Measurements from ENCODE around the gene UPF3A. TPM values are rescaled to one million over a fixed set of nuclear protein-coding genes. Genes with fewer than 3 reads are reported as not detected.

Gene UPF3A
- total and polyA plus RNA-seq, 12 donors = 27.5 to 130 (median 43.2) TPM

DNA sequence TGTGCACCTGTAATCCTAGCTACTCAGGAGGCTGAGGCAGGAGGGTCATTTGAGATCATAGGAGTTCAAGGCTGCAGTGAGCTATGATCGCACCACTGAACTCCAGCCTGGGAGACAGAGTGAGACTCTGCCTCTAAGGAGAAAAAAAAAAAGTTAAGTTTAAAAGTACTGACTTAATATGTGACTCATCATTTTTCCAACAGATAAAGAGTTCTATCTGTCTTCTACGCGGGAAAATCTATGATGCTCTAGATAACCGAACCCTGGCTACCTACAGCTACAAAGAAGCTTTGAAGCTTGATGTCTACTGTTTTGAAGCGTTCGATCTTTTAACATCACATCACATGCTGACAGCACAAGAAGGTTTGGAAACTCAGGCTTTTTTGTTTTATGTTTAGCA lies 39.5 kb upstream of the UPF3A start:
- no peak overlapping the region for H3K4me3 ChIP-seq
- peaks cover 0 to 96% of the 10 kb centered on the region in 2 donors for H3K36me3 ChIP-seq (replicated peaks in 1 of 2)
- WGBS, 4 donors = 61 to 70% (median 65%) methylated on average over 6 of the region's 6 CpGs
- H3K27ac ChIP-seq = peak overlapping the region in 1 of 5 donors; percentile 7
- no peaks in the 10 kb centered on the region for H3K9me3 ChIP-seq (replicated peaks in 1 of 3)
- DNase-seq = no peak
- intact Hi-C loops (cut with DNase I) = no loop called here
- H3K4me1 ChIP-seq (replicated peaks in 1 of 2) = no peaks in the 10 kb centered on the region
- H3K27me3 ChIP-seq = no peaks in the 10 kb centered on the region
- no peak for TF ChIP-seq POLR2A (IDR thresholded peaks at IDR 0.05)
- TF ChIP-seq, protein P1, sequence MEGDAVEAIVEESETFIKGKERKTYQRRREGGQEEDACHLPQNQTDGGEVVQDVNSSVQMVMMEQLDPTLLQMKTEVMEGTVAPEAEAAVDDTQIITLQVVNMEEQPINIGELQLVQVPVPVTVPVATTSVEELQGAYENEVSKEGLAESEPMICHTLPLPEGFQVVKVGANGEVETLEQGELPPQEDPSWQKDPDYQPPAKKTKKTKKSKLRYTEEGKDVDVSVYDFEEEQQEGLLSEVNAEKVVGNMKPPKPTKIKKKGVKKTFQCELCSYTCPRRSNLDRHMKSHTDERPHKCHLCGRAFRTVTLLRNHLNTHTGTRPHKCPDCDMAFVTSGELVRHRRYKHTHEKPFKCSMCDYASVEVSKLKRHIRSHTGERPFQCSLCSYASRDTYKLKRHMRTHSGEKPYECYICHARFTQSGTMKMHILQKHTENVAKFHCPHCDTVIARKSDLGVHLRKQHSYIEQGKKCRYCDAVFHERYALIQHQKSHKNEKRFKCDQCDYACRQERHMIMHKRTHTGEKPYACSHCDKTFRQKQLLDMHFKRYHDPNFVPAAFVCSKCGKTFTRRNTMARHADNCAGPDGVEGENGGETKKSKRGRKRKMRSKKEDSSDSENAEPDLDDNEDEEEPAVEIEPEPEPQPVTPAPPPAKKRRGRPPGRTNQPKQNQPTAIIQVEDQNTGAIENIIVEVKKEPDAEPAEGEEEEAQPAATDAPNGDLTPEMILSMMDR (IDR thresholded peaks at IDR 0.05) = no peak

DNA sequence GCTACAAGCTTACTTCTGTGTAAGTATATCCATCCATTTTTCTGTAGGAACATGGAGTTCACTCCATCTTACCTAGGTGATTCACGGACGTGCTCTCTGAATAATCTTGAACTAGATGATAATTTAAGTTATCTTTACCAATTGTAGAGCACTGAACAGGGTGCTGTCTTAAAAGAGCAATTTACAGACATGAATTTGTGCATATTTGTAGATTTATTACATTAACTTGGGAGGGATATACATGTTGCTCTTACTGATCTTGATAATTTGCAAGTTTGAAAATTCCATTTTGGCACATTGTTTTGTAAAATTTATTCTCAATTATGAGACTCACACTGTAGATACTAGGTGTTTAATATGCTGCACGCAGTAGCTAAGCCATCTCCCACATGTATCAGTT lies 37.4 kb upstream of the UPF3A start:
- H3K36me3 ChIP-seq (replicated peaks in 1 of 2) = peaks cover 0 to 97% of the 10 kb centered on the region in 2 donors

GRCh38 chr13:114244637-114245036 lies 36.8 kb upstream of the UPF3A start:
- 86 to 93% (median 87%) methylated on average over 5 of the region's 5 CpGs for WGBS, 4 donors
- H3K4me3 ChIP-seq = no peak overlapping the region
- H3K36me3 ChIP-seq (replicated peaks in 1 of 2) = peaks cover 0 to 97% of the 10 kb centered on the region in 2 donors
- H3K9me3 ChIP-seq (replicated peaks in 1 of 3) = no peaks in the 10 kb centered on the region
- TF ChIP-seq, protein P1 (IDR thresholded peaks at IDR 0.05) = no peak
- TF ChIP-seq POLR2A (IDR thresholded peaks at IDR 0.05) = no peak
- no peak overlapping the region for H3K27ac ChIP-seq
- no peaks in the 10 kb centered on the region for H3K4me1 ChIP-seq (replicated peaks in 1 of 2)
- no peak for DNase-seq
- no peaks in the 10 kb centered on the region for H3K27me3 ChIP-seq
- intact Hi-C loops (cut with DNase I) = no loop called here

More for the DNA sequence above, 37.4 kb upstream of the UPF3A start:
- Histone ChIP-seq H3K27ac (no peak overlapping the region), H3K9me3 (replicated peaks in 1 of 3) (no peaks in the 10 kb centered on the region), H3K4me3 (no peak overlapping the region), H3K27me3 (no peaks in the 10 kb centered on the region), H3K4me1 (replicated peaks in 1 of 2) (no peaks in the 10 kb centered on the region)
- intact Hi-C loops (cut with DNase I) = no loop called here
- TF ChIP-seq, protein P1 (IDR thresholded peaks at IDR 0.05) = no peak
- TF ChIP-seq POLR2A (IDR thresholded peaks at IDR 0.05) = no peak
- no peak for DNase-seq
- WGBS, 4 donors = 93 to 97% (median 94%) methylated on average over 3 of the region's 3 CpGs

DNA sequence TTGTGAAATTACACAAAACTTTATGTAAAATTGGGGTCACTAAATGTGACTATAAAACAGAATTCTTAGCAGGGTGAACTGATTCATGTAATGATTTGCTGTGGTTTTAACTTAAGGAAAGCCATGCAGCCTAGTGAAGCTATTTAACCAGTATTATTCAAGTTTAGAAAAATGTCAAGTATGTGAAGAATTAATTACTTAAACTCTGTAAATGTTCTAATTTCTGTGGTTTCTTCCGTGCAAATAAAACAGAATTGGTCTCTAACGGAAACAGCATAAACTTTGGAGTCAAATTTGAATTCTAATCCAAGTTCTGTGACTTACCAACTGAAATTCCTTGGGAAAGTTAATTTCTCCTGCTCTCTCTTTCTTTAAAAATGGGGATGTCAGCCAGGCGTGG lies 33.4 kb upstream of the UPF3A start:
- no peak for DNase-seq
- no peak overlapping the region for H3K4me3 ChIP-seq
- H3K9me3 ChIP-seq (replicated peaks in 1 of 3) = no peaks in the 10 kb centered on the region
- no peaks in the 10 kb centered on the region for H3K4me1 ChIP-seq (replicated peaks in 1 of 2)
- intact Hi-C loops (cut with DNase I) = no loop called here
- peaks cover 0 to 90% of the 10 kb centered on the region in 2 donors for H3K36me3 ChIP-seq (replicated peaks in 1 of 2)
- no peak overlapping the region for H3K27ac ChIP-seq
- no peak for TF ChIP-seq POLR2A (IDR thresholded peaks at IDR 0.05)
- TF ChIP-seq, protein P1 (IDR thresholded peaks at IDR 0.05) = no peak
- H3K27me3 ChIP-seq = no peaks in the 10 kb centered on the region
- 89 to 96% (median 92%) methylated on average over 3 of the region's 3 CpGs for WGBS, 4 donors
